VCaP (cell line): ENCODE results near the gene PSD.

Experiments used
- H3K27ac ChIP-seq: fragments of 450-650 bp; 2 replicates; pipeline ENCODE4 v1.5.1; 2017
- CTCF ChIP-seq: fragments of 450-650 bp; conservative IDR thresholded peaks from 2 replicates; pipeline ENCODE4 v1.5.1; 2017; ENCODE audit warnings: mild to moderate bottlenecking, moderate library complexity

PSD gene

GRCh38 chr10:102400598-102401341 lies 17.8 kb downstream of the PSD start:
- no peak overlapping the region for H3K27ac ChIP-seq
- no peak for TF ChIP-seq CTCF

GRCh38 chr10:102400076-102400475 lies 18.5 kb downstream of the PSD start:
- peak overlapping the region; percentile 81 for H3K27ac ChIP-seq
- no peak for TF ChIP-seq CTCF

- peak; percentile 97 for TF ChIP-seq CTCF
- peak overlapping the region; percentile 81 for H3K27ac ChIP-seq
Measured at GRCh38 chr10:102399217-102400021, 19.2 kb downstream of the PSD start.

GRCh38 chr10:102398172-102399020 lies 20.2 kb downstream of the PSD start:
- peak overlapping the region; percentile 81 for H3K27ac ChIP-seq

GRCh38 chr10:102397222-102398171 lies 21.1 kb downstream of the PSD start:
- H3K27ac ChIP-seq: no peak overlapping the region
- TF ChIP-seq CTCF: no peak

More at GRCh38 chr10:102398172-102399020, 20.2 kb downstream of the PSD start:
- no peak for TF ChIP-seq CTCF

- no peak for TF ChIP-seq CTCF
- peak overlapping the region; percentile 61; the same call in 1 of the 2 replicates for H3K27ac ChIP-seq
Measured at GRCh38 chr10:102396730-102397151, 21.8 kb downstream of the PSD start.
